Neural cell (in vitro differentiated cells): ENCODE data around the gene CSMD2. TPM values are rescaled to one million over a fixed set of nuclear protein-coding genes. Genes with fewer than 3 reads are reported as not detected.

Experiments used
- H2AFZ ChIP-seq: fragments of 200-600, 300-800 bp; sonication (generic), shearing (Covaris generic); 2 replicates; pipeline ENCODE4 v1.6.0; 2014; ENCODE audit warnings: low read depth, mild to moderate bottlenecking, antibody characterized with exemption, low read length, moderate library complexity
- H3F3A ChIP-seq: fragments of 200-600 bp; shearing (Covaris generic); 2 replicates; pipeline ENCODE4 v1.6.1; 2016; ENCODE audit warnings: mild to moderate bottlenecking, moderate library complexity, mixed read lengths, antibody characterized with exemption, low read length; ENCODE audit not compliant: insufficient read depth, poor library complexity, severe bottlenecking
- H3K27ac ChIP-seq: fragments of 200-600, 300-800 bp; sonication (generic), shearing (Covaris generic); 2 replicates; pipeline ENCODE4 v1.5.1; 2014; ENCODE audit warnings: mild to moderate bottlenecking, low read length, moderate library complexity
- H3K27me3 ChIP-seq: fragments of 300-800, 200-600 bp; sonication (generic), shearing (Covaris generic); 2 replicates; pipeline ENCODE4 v1.6.0; 2014; ENCODE audit warnings: mild to moderate bottlenecking, low read depth, low read length, moderate library complexity; ENCODE audit not compliant: insufficient read depth
- H3K36me3 ChIP-seq: fragments of 300-800, 200-600 bp; sonication (generic), shearing (Covaris generic); 2 replicates; pipeline ENCODE4 v1.5.1; 2014; ENCODE audit warnings: mild to moderate bottlenecking, antibody characterized with exemption, low read length, moderate library complexity; ENCODE audit not compliant: insufficient read depth
- H3K4me2 ChIP-seq: fragments of 300-800, 200-600 bp; sonication (generic), shearing (Covaris generic); 2 replicates; pipeline ENCODE4 v1.6.0; 2014; ENCODE audit warnings: mild to moderate bottlenecking, low read length
- H3K4me3 ChIP-seq: fragments of 300-800, 200-600 bp; sonication (generic), shearing (Covaris generic); 2 replicates; pipeline ENCODE4 v1.5.1; 2014; ENCODE audit warnings: mild to moderate bottlenecking, low read length, moderate library complexity
- H3K79me2 ChIP-seq: fragments of 200-600 bp; shearing (Covaris generic); replicated peaks from 2 replicates; pipeline ENCODE4 v1.6.0; 2014; ENCODE audit warnings: mild to moderate bottlenecking, low read length, moderate library complexity; ENCODE audit not compliant: insufficient read depth
- H3K9ac ChIP-seq: fragments of 300-800, 200-600 bp; sonication (generic), shearing (Covaris generic); 2 replicates; pipeline ENCODE4 v1.6.1; 2016; ENCODE audit warnings: mild to moderate bottlenecking, low read length, mixed read lengths
- H3K9me2 ChIP-seq: fragments of 200-600 bp; shearing (Covaris generic); 2 replicates; pipeline ENCODE4 v1.6.1; 2016; ENCODE audit warnings: mild to moderate bottlenecking, low read length, mixed read lengths; ENCODE audit not compliant: insufficient read depth
- H3K9me3 ChIP-seq: fragments of 200-600, 300-800 bp; sonication (generic), shearing (Covaris generic); 2 replicates; pipeline ENCODE4 v1.6.1; 2016; ENCODE audit warnings: mild to moderate bottlenecking, mixed run types, low read length, moderate library complexity, mixed read lengths
- H4K20me1 ChIP-seq: fragments of 200-600 bp; shearing (Covaris generic); 2 replicates; pipeline ENCODE4 v1.6.1; 2016; ENCODE audit warnings: mild to moderate bottlenecking, mixed run types; ENCODE audit not compliant: insufficient read depth
- CTCF ChIP-seq: fragments of 450-650 bp; IDR thresholded peaks from 2 replicates; pipeline ENCODE4 v1.5.1; 2014; ENCODE audit warnings: antibody characterized with exemption, mild to moderate bottlenecking, moderate library complexity; ENCODE audit not compliant: poor library complexity, severe bottlenecking
- EP300 ChIP-seq: fragments of 450-650 bp; conservative IDR thresholded peaks from 2 replicates; pipeline ENCODE4 v1.6.1; 2014; ENCODE audit warnings: antibody characterized with exemption, mild to moderate bottlenecking, moderate library complexity; ENCODE audit not compliant: poor library complexity, severe bottlenecking
- EZH2 ChIP-seq: fragments of 200-600, 300-800 bp; shearing (Covaris generic), sonication (generic); IDR thresholded peaks from 2 replicates; pipeline ENCODE4 v1.6.1; 2014; ENCODE audit warnings: antibody characterized with exemption, low read length, borderline replicate concordance, mild to moderate bottlenecking; ENCODE audit not compliant: insufficient read depth, poor library complexity, severe bottlenecking
- MXI1 ChIP-seq: fragments of 450-650 bp; conservative IDR thresholded peaks from 2 replicates; pipeline ENCODE4 v1.6.1; 2014; ENCODE audit warnings: antibody characterized with exemption, mild to moderate bottlenecking; ENCODE audit not compliant: poor library complexity, severe bottlenecking
- POLR2AphosphoS5 ChIP-seq: IDR thresholded peaks from 2 replicates; pipeline ENCODE4 v1.6.1; 2012
- RAD21 ChIP-seq: fragments of 450-650 bp; conservative IDR thresholded peaks from 2 replicates; pipeline ENCODE4 v1.6.1; 2014; ENCODE audit warnings: antibody characterized with exemption, mild to moderate bottlenecking, moderate library complexity
- SMC3 ChIP-seq: fragments of 450-650 bp; conservative IDR thresholded peaks from 2 replicates; pipeline ENCODE4 v1.6.1; 2014; ENCODE audit warnings: antibody characterized with exemption, mild to moderate bottlenecking, moderate library complexity; ENCODE audit not compliant: poor library complexity
- TAF1 ChIP-seq: IDR thresholded peaks from 2 replicates; pipeline ENCODE4 v1.6.1; 2012; ENCODE audit warnings: low read depth
- polyA plus RNA-seq: library from polyadenylated mRNA; depleted of rRNA; stranded (reverse); fragments of >200 nt; gene quantifications from 2 replicates; pipeline ENCODE4 v1.2.3, GENCODE V29; 2014
- TF ChIP-seq, protein P1 (sequence below): IDR thresholded peaks from 2 replicates; pipeline ENCODE4 v1.6.1; 2012; ENCODE audit warnings: borderline replicate concordance

The CSMD2 gene
- polyA plus RNA-seq, 1 donor from 2014 or later: 9.6 TPM

DNA sequence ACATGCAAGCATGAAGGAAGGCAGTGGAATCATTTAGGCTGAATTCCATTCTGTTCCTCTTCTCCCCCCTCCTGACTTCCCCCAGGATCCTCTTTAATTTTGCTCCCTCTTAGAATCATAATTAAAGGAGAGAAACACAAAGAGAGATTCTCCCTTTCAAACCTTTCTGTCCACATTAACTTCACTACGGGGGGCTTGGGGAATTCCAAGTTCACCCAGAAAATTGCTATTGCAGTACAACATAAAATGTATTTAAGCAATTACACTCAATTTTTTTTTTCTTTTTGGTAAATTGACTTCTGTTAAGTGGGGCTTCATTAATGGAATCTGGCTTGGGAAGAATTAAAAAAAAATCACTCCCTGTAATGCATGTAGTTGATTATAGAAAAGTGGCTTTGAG, 314.5 kb downstream of the CSMD2 start:
- H3K4me2 ChIP-seq: no peak overlapping the region
- no peaks in the 10 kb centered on the region for H3K9me3 ChIP-seq
- no peak overlapping the region for H3K4me3 ChIP-seq
- no peaks in the 10 kb centered on the region for H3K9me2 ChIP-seq
- TF ChIP-seq POLR2AphosphoS5 (no peak), CTCF (no peak), MXI1 (no peak), EP300 (no peak), SMC3 (no peak), RAD21 (no peak), TAF1 (no peak), EZH2 (no peak)
- TF ChIP-seq, protein P1, sequence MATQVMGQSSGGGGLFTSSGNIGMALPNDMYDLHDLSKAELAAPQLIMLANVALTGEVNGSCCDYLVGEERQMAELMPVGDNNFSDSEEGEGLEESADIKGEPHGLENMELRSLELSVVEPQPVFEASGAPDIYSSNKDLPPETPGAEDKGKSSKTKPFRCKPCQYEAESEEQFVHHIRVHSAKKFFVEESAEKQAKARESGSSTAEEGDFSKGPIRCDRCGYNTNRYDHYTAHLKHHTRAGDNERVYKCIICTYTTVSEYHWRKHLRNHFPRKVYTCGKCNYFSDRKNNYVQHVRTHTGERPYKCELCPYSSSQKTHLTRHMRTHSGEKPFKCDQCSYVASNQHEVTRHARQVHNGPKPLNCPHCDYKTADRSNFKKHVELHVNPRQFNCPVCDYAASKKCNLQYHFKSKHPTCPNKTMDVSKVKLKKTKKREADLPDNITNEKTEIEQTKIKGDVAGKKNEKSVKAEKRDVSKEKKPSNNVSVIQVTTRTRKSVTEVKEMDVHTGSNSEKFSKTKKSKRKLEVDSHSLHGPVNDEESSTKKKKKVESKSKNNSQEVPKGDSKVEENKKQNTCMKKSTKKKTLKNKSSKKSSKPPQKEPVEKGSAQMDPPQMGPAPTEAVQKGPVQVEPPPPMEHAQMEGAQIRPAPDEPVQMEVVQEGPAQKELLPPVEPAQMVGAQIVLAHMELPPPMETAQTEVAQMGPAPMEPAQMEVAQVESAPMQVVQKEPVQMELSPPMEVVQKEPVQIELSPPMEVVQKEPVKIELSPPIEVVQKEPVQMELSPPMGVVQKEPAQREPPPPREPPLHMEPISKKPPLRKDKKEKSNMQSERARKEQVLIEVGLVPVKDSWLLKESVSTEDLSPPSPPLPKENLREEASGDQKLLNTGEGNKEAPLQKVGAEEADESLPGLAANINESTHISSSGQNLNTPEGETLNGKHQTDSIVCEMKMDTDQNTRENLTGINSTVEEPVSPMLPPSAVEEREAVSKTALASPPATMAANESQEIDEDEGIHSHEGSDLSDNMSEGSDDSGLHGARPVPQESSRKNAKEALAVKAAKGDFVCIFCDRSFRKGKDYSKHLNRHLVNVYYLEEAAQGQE: no peak
- no peak overlapping the region for H3K27ac ChIP-seq
- H3K27me3 ChIP-seq: no peaks in the 10 kb centered on the region
- H3K79me2 ChIP-seq: no peaks in the 10 kb centered on the region
- no peaks in the 10 kb centered on the region for H4K20me1 ChIP-seq
- H3K9ac ChIP-seq: no peak overlapping the region
- no peak overlapping the region for H2AFZ ChIP-seq
- H3K36me3 ChIP-seq: no peaks in the 10 kb centered on the region
- no peaks in the 10 kb centered on the region for H3F3A ChIP-seq

GRCh38 chr1:33849211-33849610, 315.8 kb downstream of the CSMD2 start:
- H3K9me2 ChIP-seq: no peaks in the 10 kb centered on the region

More at GRCh38 chr1:33849211-33849610, 315.8 kb downstream of the CSMD2 start:
- H3K4me3 ChIP-seq: no peak overlapping the region
- no peaks in the 10 kb centered on the region for H3K9me3 ChIP-seq
- TF ChIP-seq RAD21 (no peak), POLR2AphosphoS5 (no peak), MXI1 (no peak), EZH2 (no peak), TAF1 (no peak), EP300 (no peak), SMC3 (no peak), CTCF (no peak)
- H3K79me2 ChIP-seq: no peaks in the 10 kb centered on the region
- no peak overlapping the region for H2AFZ ChIP-seq
- no peaks in the 10 kb centered on the region for H3K36me3 ChIP-seq
- H3K9ac ChIP-seq: no peak overlapping the region
- H3K27me3 ChIP-seq: no peaks in the 10 kb centered on the region
- no peaks in the 10 kb centered on the region for H3F3A ChIP-seq
- no peak overlapping the region for H3K27ac ChIP-seq
- H4K20me1 ChIP-seq: no peaks in the 10 kb centered on the region
- no peak overlapping the region for H3K4me2 ChIP-seq
